ENCODE results near the gene FOXRED1. TPM values are rescaled to one million over a fixed set of nuclear protein-coding genes. Genes with fewer than 3 reads are reported as not detected.

The FOXRED1 gene
- total and polyA plus RNA-seq, 7 donors: 12.3 to 27.7 (median 18.3) TPM

GRCh38 chr11:126322996-126323395 is 54.0 kb downstream of the FOXRED1 start:
- Histone ChIP-seq H3K27me3 (ENCODE audit: insufficient read depth in 3 of 3, low read length in 2 of 3) (no peaks in the 10 kb centered on the region), H3K4me3 (no peak overlapping the region), H3K9me3 (no peaks in the 10 kb centered on the region), H3K4me1 (peaks cover 13% of the 10 kb centered on the region), H3K36me3 (ENCODE audit: insufficient read depth in 1 of 2, low read depth in 1 of 2) (peaks cover 0 to 6% of the 10 kb centered on the region in 2 donors), H3K27ac (no peak overlapping the region)
- DNase-seq (no peak), ATAC-seq (no peak)
- 96 to 97% (median 97%) methylated on average over 3 of the region's 3 CpGs for WGBS, 3 donors
- intact Hi-C loops (cut with DNase I): no loop called here
- TF ChIP-seq CTCF (IDR thresholded peaks at IDR 0.05): no peak

GRCh38 chr11:126327281-126328000 is 58.5 kb downstream of the FOXRED1 start:
- no peak for TF ChIP-seq CTCF (IDR thresholded peaks at IDR 0.05)
- Histone ChIP-seq H3K9me3 (no peaks in the 10 kb centered on the region), H3K27me3 (ENCODE audit: insufficient read depth in 3 of 3, low read length in 2 of 3) (no peaks in the 10 kb centered on the region), H3K4me1 (peaks cover 5% of the 10 kb centered on the region), H3K4me3 (no peak overlapping the region), H3K27ac (no peak overlapping the region), H3K36me3 (ENCODE audit: insufficient read depth in 1 of 2, low read depth in 1 of 2) (peaks cover 0 to 12% of the 10 kb centered on the region in 2 donors)
- DNase-seq (no peak), ATAC-seq (no peak)
- intact Hi-C loops (cut with DNase I): no loop called here
- 90 to 95% (median 91%) methylated on average over 17 of the region's 17 CpGs for WGBS, 3 donors

Other genes with a start within 250 kb of the FOXRED1 start
- 1 to 10 TPM; 1.3 to 5.6 (median 1.5) TPM for gene CDON, start 206.3 kb upstream of the FOXRED1 start, total RNA-seq
- 1 to 10 TPM in 1 of 3 donors, under 1 TPM in 2; 0.63 to 1.0 (median 0.79) TPM for gene CDON, start 206.3 kb upstream of the FOXRED1 start, polyA plus RNA-seq
- 100 to 1,000 TPM in 1 of 4 donors, 10 to 100 TPM in 3; 75.1 to 139 (median 88.7) TPM for gene RPUSD4, start 57.5 kb upstream of the FOXRED1 start, total RNA-seq
- gene RPUSD4, start 57.5 kb upstream of the FOXRED1 start, polyA plus RNA-seq: 100 to 1,000 TPM in 1 of 3 donors, 10 to 100 TPM in 2; 61.6 to 128 (median 65.9) TPM
- 10 to 100 TPM; 16.4 to 46.7 (median 24.5) TPM for gene FAM118B, start 57.4 kb upstream of the FOXRED1 start, total RNA-seq
- 10 to 100 TPM; 13.3 to 37.7 (median 15.3) TPM for gene FAM118B, start 57.4 kb upstream of the FOXRED1 start, polyA plus RNA-seq
- gene SRPRA, start 259 bp upstream of the FOXRED1 start, total RNA-seq: 100 to 1,000 TPM in 1 of 4 donors, 10 to 100 TPM in 3; 54.4 to 105 (median 71.2) TPM
- 10 to 100 TPM; 48.7 to 82.2 (median 76.2) TPM for gene SRPRA, start 259 bp upstream of the FOXRED1 start, polyA plus RNA-seq
- gene TIRAP, start 13.9 kb downstream of the FOXRED1 start, total RNA-seq: 1 to 10 TPM; 5.8 to 9.6 (median 6.5) TPM
- gene TIRAP, start 13.9 kb downstream of the FOXRED1 start, polyA plus RNA-seq: 1 to 10 TPM; 3.3 to 7.9 (median 4.1) TPM
- 10 to 100 TPM; 11.8 to 16.7 (median 14.2) TPM for gene DCPS, start 34.9 kb downstream of the FOXRED1 start, total RNA-seq
- 10 to 100 TPM; 12.1 to 20.5 (median 15.5) TPM for gene DCPS, start 34.9 kb downstream of the FOXRED1 start, polyA plus RNA-seq
- gene ST3GAL4, start 86.5 kb downstream of the FOXRED1 start, total RNA-seq: 1 to 10 TPM; 4.1 to 9.3 (median 6.3) TPM
- 1 to 10 TPM; 3.5 to 4.7 (median 3.6) TPM for gene ST3GAL4, start 86.5 kb downstream of the FOXRED1 start, polyA plus RNA-seq